ENCODE measurements around the gene HEXD.

DNA sequence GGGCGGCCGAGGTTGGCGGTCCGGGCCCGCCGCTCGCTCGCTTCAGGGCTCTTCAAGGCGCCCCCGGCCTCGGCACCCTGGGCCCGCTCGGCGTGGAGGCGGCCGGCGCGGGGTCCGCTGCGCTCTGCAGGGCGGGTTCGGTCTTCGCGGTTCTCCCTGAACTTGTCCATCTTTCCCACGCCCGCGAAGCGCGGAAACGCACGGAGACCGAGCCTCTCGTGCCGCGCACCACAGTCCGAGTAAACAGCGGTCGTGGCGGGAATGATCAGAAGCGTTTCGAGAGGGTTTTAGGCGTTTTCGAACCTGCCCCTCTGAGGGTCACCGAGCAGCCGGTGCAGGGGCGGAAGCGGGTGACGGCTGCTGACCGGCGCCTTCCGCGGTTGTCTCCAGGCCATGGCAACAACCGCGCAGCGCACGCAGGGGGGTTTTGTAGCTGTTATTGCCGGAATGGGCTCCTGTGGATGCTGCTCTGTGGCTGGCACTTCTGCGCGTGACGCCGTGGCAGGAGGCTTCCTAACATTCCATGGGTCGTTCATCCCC is 40.8 kb downstream of the HEXD start:
- TF ChIP-seq, protein P1, sequence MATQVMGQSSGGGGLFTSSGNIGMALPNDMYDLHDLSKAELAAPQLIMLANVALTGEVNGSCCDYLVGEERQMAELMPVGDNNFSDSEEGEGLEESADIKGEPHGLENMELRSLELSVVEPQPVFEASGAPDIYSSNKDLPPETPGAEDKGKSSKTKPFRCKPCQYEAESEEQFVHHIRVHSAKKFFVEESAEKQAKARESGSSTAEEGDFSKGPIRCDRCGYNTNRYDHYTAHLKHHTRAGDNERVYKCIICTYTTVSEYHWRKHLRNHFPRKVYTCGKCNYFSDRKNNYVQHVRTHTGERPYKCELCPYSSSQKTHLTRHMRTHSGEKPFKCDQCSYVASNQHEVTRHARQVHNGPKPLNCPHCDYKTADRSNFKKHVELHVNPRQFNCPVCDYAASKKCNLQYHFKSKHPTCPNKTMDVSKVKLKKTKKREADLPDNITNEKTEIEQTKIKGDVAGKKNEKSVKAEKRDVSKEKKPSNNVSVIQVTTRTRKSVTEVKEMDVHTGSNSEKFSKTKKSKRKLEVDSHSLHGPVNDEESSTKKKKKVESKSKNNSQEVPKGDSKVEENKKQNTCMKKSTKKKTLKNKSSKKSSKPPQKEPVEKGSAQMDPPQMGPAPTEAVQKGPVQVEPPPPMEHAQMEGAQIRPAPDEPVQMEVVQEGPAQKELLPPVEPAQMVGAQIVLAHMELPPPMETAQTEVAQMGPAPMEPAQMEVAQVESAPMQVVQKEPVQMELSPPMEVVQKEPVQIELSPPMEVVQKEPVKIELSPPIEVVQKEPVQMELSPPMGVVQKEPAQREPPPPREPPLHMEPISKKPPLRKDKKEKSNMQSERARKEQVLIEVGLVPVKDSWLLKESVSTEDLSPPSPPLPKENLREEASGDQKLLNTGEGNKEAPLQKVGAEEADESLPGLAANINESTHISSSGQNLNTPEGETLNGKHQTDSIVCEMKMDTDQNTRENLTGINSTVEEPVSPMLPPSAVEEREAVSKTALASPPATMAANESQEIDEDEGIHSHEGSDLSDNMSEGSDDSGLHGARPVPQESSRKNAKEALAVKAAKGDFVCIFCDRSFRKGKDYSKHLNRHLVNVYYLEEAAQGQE (IDR thresholded peaks at IDR 0.05; ENCODE audit: low read depth): no peak
- TF ChIP-seq CEBPB (IDR thresholded peaks at IDR 0.05) (no peak), RAD21 (IDR thresholded peaks at IDR 0.05; ENCODE audit: low read depth) (no peak)
- TF ChIP-seq, protein P2, sequence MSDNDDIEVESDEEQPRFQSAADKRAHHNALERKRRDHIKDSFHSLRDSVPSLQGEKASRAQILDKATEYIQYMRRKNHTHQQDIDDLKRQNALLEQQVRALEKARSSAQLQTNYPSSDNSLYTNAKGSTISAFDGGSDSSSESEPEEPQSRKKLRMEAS (IDR thresholded peaks at IDR 0.05): no peak
